ENCODE data around the gene PPP1R2.

- TF ChIP-seq CTCF (IDR thresholded peaks at IDR 0.05) (no peak), POLR2A (IDR thresholded peaks at IDR 0.05) (no peak)
Measured at GRCh38 chr3:195583831-195584542, 40.9 kb upstream of the PPP1R2 start, which contains the start of gene APOD.

Measured in esophagus squamous epithelium (tissue), 4 donors.